HepG2 (cell line): ENCODE results near the gene BTBD19. TPM values are rescaled to one million over a fixed set of nuclear protein-coding genes. Genes with fewer than 3 reads are reported as not detected.

ENCODE experiments used
- ATF4 ChIP-seq, 2 experiments: fragments of 450-650 bp in 1 of 2; sonication (generic) in 1 of 2; formaldehyde crosslinking; IDR thresholded peaks; 2 replicates each; pipeline versions ENCODE4 v1.5.0 to v1.8.0; 2020 to 2022; ENCODE audit warnings: mild to moderate bottlenecking in 1 of 2, missing genetic modification reagents in 1 of 2
- ATF5 ChIP-seq: sonication (generic); formaldehyde crosslinking; IDR thresholded peaks from 2 replicates; pipeline ENCODE4 v1.4.0; 2020; ENCODE audit warnings: mild to moderate bottlenecking, low read depth, missing genetic modification reagents
- ELF1 ChIP-seq: sonication (generic); formaldehyde crosslinking; IDR thresholded peaks from 2 replicates; pipeline ENCODE4 v1.4.0; 2020; ENCODE audit warnings: missing genetic modification reagents
- FOXM1 ChIP-seq: sonication (generic); formaldehyde crosslinking; IDR thresholded peaks from 2 replicates; pipeline ENCODE4 v1.5.0; 2020; ENCODE audit warnings: missing genetic modification reagents
- GATAD1 ChIP-seq: IDR thresholded peaks from 2 replicates; pipeline ENCODE4 v1.6.1; 2016; ENCODE audit warnings: missing genetic modification reagents, missing compliant biosample characterization
- GZF1 ChIP-seq: sonication (generic); formaldehyde crosslinking; IDR thresholded peaks from 2 replicates; pipeline ENCODE4 v1.5.1; 2020; ENCODE audit warnings: mild to moderate bottlenecking, missing genetic modification reagents
- IRX3 ChIP-seq: sonication (generic); formaldehyde crosslinking; IDR thresholded peaks from 2 replicates; pipeline ENCODE4 v1.8.1; 2023; ENCODE audit warnings: mild to moderate bottlenecking, low read depth, missing genetic modification reagents, borderline replicate concordance
- MIER3 ChIP-seq: IDR thresholded peaks from 2 replicates; pipeline ENCODE4 v1.6.1; 2016; ENCODE audit warnings: missing compliant biosample characterization, borderline replicate concordance
- NONO ChIP-seq, 2 experiments: fragments of 450-650 bp in 1 of 2; sonication (generic) in 1 of 2; formaldehyde crosslinking in 1 of 2; IDR thresholded peaks in 1 of 2; conservative IDR thresholded peaks in 1 of 2; 2 replicates each; pipeline versions ENCODE4 v1.6.1 to v1.8.0; 2017 to 2022; ENCODE audit warnings: mild to moderate bottlenecking in 1 of 2, missing genetic modification reagents in 1 of 2, moderate library complexity in 1 of 2
- PCBP1 ChIP-seq: fragments of 200-400 bp; formaldehyde crosslinking; IDR thresholded peaks from 2 replicates; pipeline ENCODE4 v1.6.1; 2017; ENCODE audit warnings: mild to moderate bottlenecking, low read depth, low read length, borderline replicate concordance
- PHF20 ChIP-seq: sonication (generic); formaldehyde crosslinking; IDR thresholded peaks from 2 replicates; pipeline ENCODE4 v1.5.0; 2020; ENCODE audit warnings: mild to moderate bottlenecking, missing genetic modification reagents
- POGZ ChIP-seq: sonication (generic); formaldehyde crosslinking; IDR thresholded peaks from 2 replicates; pipeline ENCODE4 v1.4.0; 2020; ENCODE audit warnings: mild to moderate bottlenecking, missing genetic modification reagents
- POLR2AphosphoS2 ChIP-seq: IDR thresholded peaks from 2 replicates; pipeline ENCODE4 v1.6.1; 2011; ENCODE audit warnings: low read depth, low read length, improper control_type of control experiment
- PREB ChIP-seq: sonication (generic); formaldehyde crosslinking; IDR thresholded peaks from 2 replicates; pipeline ENCODE4 v1.4.0; 2020; ENCODE audit warnings: missing genetic modification reagents
- REXO4 ChIP-seq: sonication (generic); formaldehyde crosslinking; IDR thresholded peaks from 2 replicates; pipeline ENCODE4 v1.8.0; 2022; ENCODE audit warnings: missing genetic modification reagents, mild to moderate bottlenecking, borderline replicate concordance
- ZBTB49 ChIP-seq: sonication (generic); formaldehyde crosslinking; IDR thresholded peaks from 2 replicates; pipeline ENCODE4 v1.4.0; 2020; ENCODE audit warnings: missing genetic modification reagents, borderline replicate concordance
- ZC3H13 ChIP-seq: sonication (generic); formaldehyde crosslinking; IDR thresholded peaks from 2 replicates; pipeline ENCODE4 v1.8.1; 2023; ENCODE audit warnings: mild to moderate bottlenecking, missing genetic modification reagents, moderate library complexity
- ZNF256 ChIP-seq: sonication (generic); formaldehyde crosslinking; conservative IDR thresholded peaks from 2 replicates; pipeline ENCODE4 v1.4.0; 2020; ENCODE audit warnings: missing genetic modification reagents
- ZNF513 ChIP-seq: sonication (generic); formaldehyde crosslinking; conservative IDR thresholded peaks from 2 replicates; pipeline ENCODE4 v1.5.0; 2020; ENCODE audit warnings: missing genetic modification reagents
- ZNF558 ChIP-seq: sonication (generic); formaldehyde crosslinking; IDR thresholded peaks from 2 replicates; pipeline ENCODE4 v1.9.0; 2022; ENCODE audit warnings: mild to moderate bottlenecking, missing genetic modification reagents, borderline replicate concordance
- ZNF605 ChIP-seq: sonication (generic); formaldehyde crosslinking; IDR thresholded peaks from 2 replicates; pipeline ENCODE4 v1.8.0; 2022; ENCODE audit warnings: mild to moderate bottlenecking, missing genetic modification reagents
- ZSCAN9 ChIP-seq: IDR thresholded peaks from 2 replicates; pipeline ENCODE4 v1.6.1; 2016; ENCODE audit warnings: borderline replicate concordance
- polyA plus RNA-seq, 8 experiments: library from polyadenylated mRNA; depleted of rRNA in 3 of 8; stranded (reverse) in 7 of 8; unstranded in 1 of 8; fragments of >200 nt; fragmentation: Illumina TruSeq in 4 of 8; extraction: Trizol in 4 of 8; gene quantifications; 2 replicates each; pipeline versions ENCODE4 v1.2.1 to v1.2.3, GENCODE V29; 2011 to 2016; ENCODE audit warnings: low read depth in 4 of 8, missing spikeins in 1 of 8, mixed read lengths in 1 of 8; ENCODE audit not compliant: insufficient read depth in 1 of 8
- total RNA-seq, 5 experiments: library from RNA; depleted of rRNA; stranded (reverse); fragments of >200 nt; fragmentation: Illumina TruSeq; extraction: Trizol; gene quantifications; 2 replicates each; pipeline ENCODE4 v1.2.3, GENCODE V29; 2016; ENCODE audit warnings: low read depth in 1 of 5

BTBD19 gene
- total and polyA plus RNA-seq, 2 of the 13 experiments (the other 11 are each of a cell fraction or from before 2014, with no cell fraction given) = 2.7 to 6.7 TPM

GRCh38 chr1:44784094-44785028 is 24.0 kb upstream of the BTBD19 start (continued):
- TF ChIP-seq ZSCAN9 (CRISPR knock-in tag) (0 out of 2 replicates have a peak, but pooled peaks have one; percentile 36), FOXM1 (CRISPR knock-in tag) (no peak), ZNF558 (CRISPR knock-in tag) (no peak; the same call in 1 of the 2 replicates), POLR2AphosphoS2 (no peak), ELF1 (0 out of 2 replicates have a peak, but pooled peaks have one; percentile 59), ZNF256 (CRISPR knock-in tag) (no peak), MIER3 (CRISPR knock-in tag) (no peak), PHF20 (peak; percentile 47; the same call in 1 of the 2 replicates), ZBTB49 (no peak), POGZ (CRISPR knock-in tag) (peak; percentile 53; the same call in 1 of the 2 replicates), ZNF513 (CRISPR knock-in tag) (no peak), NONO (IDR thresholded peaks at IDR 0.05) (no peak), NONO (CRISPR knock-in tag; conservative IDR thresholded peaks at IDR 0.05) (peak; percentile 75), PCBP1 (no peak), ZC3H13 (CRISPR knock-in tag) (peak; percentile 64; the same call in 1 of the 2 replicates), ATF4 (CRISPR knock-in tag; IDR thresholded peaks at IDR 0.05) (no peak), REXO4 (CRISPR knock-in tag) (peak; percentile 82; the same call in 1 of the 2 replicates), GZF1 (CRISPR knock-in tag) (peak; percentile 88), ATF5 (no peak), ZNF605 (no peak), GATAD1 (0 out of 2 replicates have a peak, but pooled peaks have one; percentile 34), PREB (CRISPR knock-in tag) (no peak), IRX3 (CRISPR knock-in tag) (peak; percentile 9; the same call in 1 of the 2 replicates)
